GM08714 (cell line): ENCODE data around the gene LDLRAD3.

Experiments
- H3K4me3 ChIP-seq: fragments of 200-500 bp; sonication (Bioruptor generic); 2 replicates; pipeline ENCODE4 v1.5.1; 2014; ENCODE audit warnings: mild to moderate bottlenecking, low read length, inconsistent platforms
- ZNF274 ChIP-seq: IDR thresholded peaks from 2 replicates; pipeline ENCODE4 v1.6.1; 2012; ENCODE audit warnings: mild to moderate bottlenecking, low read depth, low read length

LDLRAD3 gene

GRCh38 chr11:36059660-36060059, 115.8 kb downstream of the LDLRAD3 start:
- H3K4me3 ChIP-seq: no peak overlapping the region
- no peak for TF ChIP-seq ZNF274

GRCh38 chr11:36060926-36061325, 117.1 kb downstream of the LDLRAD3 start:
- TF ChIP-seq ZNF274: no peak
- H3K4me3 ChIP-seq: no peak overlapping the region

- H3K4me3 ChIP-seq: no peak overlapping the region
- no peak for TF ChIP-seq ZNF274
These were observed 117.6 kb downstream of the LDLRAD3 start for GRCh38 chr11:36061471-36061870.

- no peak for TF ChIP-seq ZNF274
- H3K4me3 ChIP-seq: no peak overlapping the region
These were observed 119.0 kb downstream of the LDLRAD3 start for GRCh38 chr11:36062796-36063365.

GRCh38 chr11:36065436-36065835, 121.6 kb downstream of the LDLRAD3 start:
- TF ChIP-seq ZNF274: no peak
- H3K4me3 ChIP-seq: no peak overlapping the region

- no peak overlapping the region for H3K4me3 ChIP-seq
- no peak for TF ChIP-seq ZNF274
These were observed 123.0 kb downstream of the LDLRAD3 start for GRCh38 chr11:36066891-36067290.

- no peak overlapping the region for H3K4me3 ChIP-seq
- TF ChIP-seq ZNF274: no peak
These were observed 125.8 kb downstream of the LDLRAD3 start for GRCh38 chr11:36069576-36070212.

- H3K4me3 ChIP-seq: no peak overlapping the region
- no peak for TF ChIP-seq ZNF274
These were observed 126.5 kb downstream of the LDLRAD3 start for GRCh38 chr11:36070213-36070953.

- no peak overlapping the region for H3K4me3 ChIP-seq
- TF ChIP-seq ZNF274: no peak
These were observed 127.1 kb downstream of the LDLRAD3 start for GRCh38 chr11:36070954-36071330.

GRCh38 chr11:36071917-36072500, 128.1 kb downstream of the LDLRAD3 start:
- TF ChIP-seq ZNF274: no peak

GRCh38 chr11:36073411-36074203, 129.7 kb downstream of the LDLRAD3 start:
- H3K4me3 ChIP-seq: no peak overlapping the region
- no peak for TF ChIP-seq ZNF274

More at GRCh38 chr11:36071917-36072500, 128.1 kb downstream of the LDLRAD3 start:
- H3K4me3 ChIP-seq: no peak overlapping the region

- H3K4me3 ChIP-seq: no peak overlapping the region
- TF ChIP-seq ZNF274: no peak
These were observed 131.1 kb downstream of the LDLRAD3 start for GRCh38 chr11:36074941-36075431.

- no peak overlapping the region for H3K4me3 ChIP-seq
- TF ChIP-seq ZNF274: no peak
These were observed 133.5 kb downstream of the LDLRAD3 start for GRCh38 chr11:36077368-36077767.

GRCh38 chr11:36077886-36078685, 134.2 kb downstream of the LDLRAD3 start:
- no peak for TF ChIP-seq ZNF274
- no peak overlapping the region for H3K4me3 ChIP-seq
